HG03039 (cell line): ENCODE results near the gene RGS14.
"Not testable (repeated sequence)": the region's sequence is repeated elsewhere in the genome, so short reads cannot be mapped to it uniquely, and the experiment has no call there.

ENCODE experiments used
- ATAC-seq: cut with Tn5 transposase; IDR thresholded peaks from one replicate; pipeline ENCODE4 v1.9.1; 2021; ENCODE audit warnings: mild to moderate bottlenecking, moderate library complexity; ENCODE audit not compliant: unreplicated experiment

Gene RGS14

DNA sequence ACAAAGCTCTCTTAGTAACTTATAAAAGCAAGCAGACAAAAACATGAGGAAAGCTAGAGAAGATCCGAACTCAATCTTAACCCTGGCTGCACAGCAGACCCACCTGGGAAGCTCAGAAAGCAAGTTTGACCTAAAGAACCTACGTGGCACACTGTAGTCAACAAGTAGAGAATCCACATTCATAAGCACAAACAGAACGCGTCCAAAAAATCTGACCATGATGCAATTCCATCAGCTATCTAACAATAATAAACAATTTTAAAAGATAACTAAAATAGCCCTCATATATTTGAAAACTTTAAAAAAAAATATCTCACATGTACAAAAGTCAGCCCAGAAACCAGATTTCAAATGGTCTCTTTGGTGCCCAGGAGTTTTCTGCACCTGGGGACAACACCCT, 10.9 kb upstream of the RGS14 start:
- ATAC-seq = no peak

- ATAC-seq = no peak
Measured at GRCh38 chr5:177347699-177348098, 10.0 kb upstream of the RGS14 start.

DNA sequence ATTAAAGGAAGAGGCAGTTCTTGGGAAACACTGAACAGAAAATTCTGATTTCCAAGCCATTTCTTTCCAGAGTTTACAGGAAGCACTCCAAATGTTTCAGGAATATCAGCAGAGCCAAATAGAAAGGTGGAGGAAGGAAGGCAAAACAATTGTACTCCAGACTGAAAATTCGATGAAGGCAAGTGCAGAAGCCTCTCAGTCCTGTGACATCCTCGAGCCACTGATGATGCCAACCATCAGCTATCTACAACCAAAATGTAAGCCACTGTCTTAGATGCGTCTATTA, 8.4 kb upstream of the RGS14 start:
- no peak for ATAC-seq

DNA sequence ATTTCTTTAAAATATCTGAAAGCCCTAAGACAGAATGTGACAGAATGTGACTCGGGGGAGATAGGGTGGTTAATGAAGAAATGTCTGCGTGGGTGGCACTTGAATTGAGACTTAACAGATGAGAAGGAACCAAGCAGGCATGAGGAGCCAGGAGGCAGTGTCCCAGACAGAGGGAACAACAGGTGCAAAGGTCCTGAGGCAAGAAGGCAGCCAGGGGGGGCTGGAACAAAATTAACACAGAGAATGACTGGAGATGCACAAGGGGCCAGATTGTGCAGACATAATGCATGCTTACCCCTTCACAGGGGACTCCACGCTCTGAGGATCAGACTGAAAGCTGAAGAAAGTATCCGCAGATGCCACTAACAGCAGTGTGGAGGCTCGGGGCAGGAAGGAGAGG, 8.0 kb upstream of the RGS14 start:
- no peak for ATAC-seq

DNA sequence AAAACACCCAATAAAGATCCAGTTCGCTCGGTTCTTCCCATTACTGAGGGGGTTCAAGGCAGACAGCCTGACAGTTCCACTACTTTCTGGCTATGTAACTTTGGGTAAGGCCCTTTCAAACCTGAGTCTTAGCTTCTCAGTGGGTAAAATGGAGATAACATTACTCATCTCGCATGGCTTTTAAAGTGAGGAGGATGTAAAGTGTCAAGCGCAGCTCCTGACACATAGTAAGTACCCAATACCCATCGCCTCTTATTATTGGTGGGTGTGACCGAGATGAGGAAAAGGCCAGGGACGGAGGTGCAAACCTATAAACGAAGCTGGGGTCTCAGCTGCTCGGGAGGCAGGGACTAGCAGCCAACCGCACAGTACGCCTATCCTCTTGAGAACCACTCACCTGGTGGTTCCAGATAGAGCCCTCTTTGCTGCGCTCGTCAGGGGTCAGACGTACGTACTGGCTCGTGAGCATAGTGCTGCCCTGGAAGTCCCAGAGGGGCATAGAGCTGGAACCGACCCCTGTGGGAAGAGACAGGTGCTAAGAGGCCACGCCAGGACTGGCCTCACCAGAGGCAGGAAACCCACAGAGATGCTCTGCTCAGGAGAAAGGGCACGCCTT, 6.8 kb upstream of the RGS14 start:
- ATAC-seq = peak; percentile 7

GRCh38 chr5:177351392-177352329, 6.1 kb upstream of the RGS14 start, which contains the start of gene LMAN2:
TSS of gene LMAN2 (minus strand) at chr5:177351668. CDS start at chr5:177351647, 21 bp downstream.
- peak; percentile 83 for ATAC-seq

GRCh38 chr5:177353093-177353492, 4.6 kb upstream of the RGS14 start:
- ATAC-seq = no peak

GRCh38 chr5:177354256-177354655, 3.5 kb upstream of the RGS14 start:
- no peak for ATAC-seq

DNA sequence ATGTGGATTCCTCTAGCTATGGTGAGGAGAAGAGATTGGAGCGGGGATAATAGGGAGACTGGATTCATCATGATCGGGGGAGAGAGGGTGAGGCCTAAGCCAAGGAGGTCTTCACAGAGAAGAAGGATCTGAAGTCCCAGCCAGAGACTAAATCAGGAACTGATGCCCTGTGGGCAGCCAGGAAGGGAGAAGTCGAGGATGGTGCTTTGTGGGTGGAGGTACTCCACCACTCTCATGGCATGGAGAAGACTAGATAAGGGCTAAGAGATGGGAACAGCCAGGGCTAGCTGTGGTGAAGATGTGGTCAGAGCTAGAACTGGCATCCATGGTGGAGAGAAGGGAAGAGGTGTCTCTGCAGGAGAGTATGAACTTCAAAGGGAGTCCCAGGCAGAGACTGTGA, 3.0 kb upstream of the RGS14 start:
- ATAC-seq = no peak

- no peak for ATAC-seq
Measured at GRCh38 chr5:177355162-177355867, 2.4 kb upstream of the RGS14 start.

DNA sequence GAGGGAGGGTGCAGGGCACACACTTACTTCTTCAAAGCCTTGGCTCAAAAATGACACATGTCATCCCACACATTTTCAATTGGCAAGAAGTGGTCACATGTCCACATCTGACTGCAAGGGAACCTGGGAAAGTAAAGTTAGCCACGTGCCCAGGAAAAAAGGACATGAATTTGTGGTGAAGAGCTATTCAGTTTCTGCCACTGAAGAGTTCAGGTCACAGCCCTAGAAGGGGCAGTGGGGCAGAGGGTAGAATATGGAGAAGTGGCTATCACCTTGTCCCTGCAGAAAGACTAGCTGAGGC, 1.9 kb upstream of the RGS14 start:
- ATAC-seq = no peak

GRCh38 chr5:177356746-177357145, 978 bp upstream of the RGS14 start:
- ATAC-seq = no peak

- no peak for ATAC-seq
Measured at GRCh38 chr5:177357146-177357458, 622 bp upstream of the RGS14 start.

- no peak for ATAC-seq
Measured at GRCh38 chr5:177358370-177358819, 671 bp downstream of the RGS14 start.

- no peak for ATAC-seq
Measured at GRCh38 chr5:177359451-177359851, 1.7 kb downstream of the RGS14 start.

GRCh38 chr5:177359860-177360259, 2.1 kb downstream of the RGS14 start:
- ATAC-seq = no peak

GRCh38 chr5:177360740-177361139, 3.0 kb downstream of the RGS14 start:
- ATAC-seq = not testable (repeated sequence)

GRCh38 chr5:177361418-177362291, 3.9 kb downstream of the RGS14 start:
- no peak for ATAC-seq

- ATAC-seq = no peak
Measured at GRCh38 chr5:177362292-177362609, 4.5 kb downstream of the RGS14 start.

DNA sequence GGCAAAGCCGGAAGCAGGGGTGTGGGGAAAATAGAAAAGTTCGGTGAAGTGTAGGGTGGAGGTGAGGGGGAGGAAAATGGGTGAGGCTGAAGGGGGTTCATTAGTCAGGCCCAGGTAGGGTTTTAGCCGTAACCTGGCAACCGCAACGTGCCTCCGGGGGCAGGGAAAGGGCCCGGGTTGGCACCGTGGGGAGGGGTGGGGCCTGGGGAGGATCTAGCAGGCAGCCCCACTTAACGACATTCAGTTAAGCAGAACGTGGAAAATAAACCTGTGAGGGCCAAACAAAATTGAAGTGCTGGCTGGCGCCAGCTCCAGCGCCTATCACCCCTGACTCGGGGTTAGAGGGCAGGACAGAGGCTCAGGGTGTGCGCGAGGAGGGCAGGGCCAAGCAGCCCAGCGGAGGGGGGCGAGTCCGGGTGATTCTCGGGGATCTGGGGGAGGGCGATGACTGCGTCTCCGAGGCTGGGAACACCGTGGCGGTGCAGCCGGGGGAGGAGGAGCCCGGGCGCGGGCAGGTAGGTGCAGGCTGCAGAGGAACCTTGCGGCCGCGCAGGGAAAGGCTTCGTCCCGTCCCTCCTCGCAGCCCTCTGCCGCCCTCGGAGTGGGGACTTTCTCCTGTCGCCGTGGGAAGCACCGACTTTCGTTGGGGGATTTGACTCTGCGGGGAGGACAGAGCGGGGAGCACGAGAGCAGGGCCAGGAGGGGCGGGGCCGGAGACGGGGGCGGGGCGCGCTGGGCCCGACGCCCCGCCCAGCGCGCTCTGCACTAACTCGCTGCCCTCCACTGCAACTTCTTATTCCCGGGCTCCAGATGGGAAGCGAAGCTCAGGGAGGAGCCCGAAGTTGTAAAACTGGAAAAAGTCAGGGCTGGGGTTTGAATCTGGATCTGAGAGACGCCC, 5.1 kb downstream of the RGS14 start:
- ATAC-seq = no peak
